Colonic mucosa (tissue), 4 donors: ENCODE measurements around the gene QPCTL. TPM values are rescaled to one million over a fixed set of nuclear protein-coding genes. Genes with fewer than 3 reads are reported as not detected.

Source experiments
- DNase-seq: peaks from one replicate; pipeline ENCODE4 v3.0.0-alpha.2; 2020
- H3K27ac ChIP-seq: fragments of 200-600 bp; one replicate; pipeline ENCODE4 v1.8.0; 2021
- H3K27me3 ChIP-seq: fragments of 200-600 bp; one replicate; pipeline ENCODE4 v1.8.0; 2021
- H3K36me3 ChIP-seq: fragments of 200-600 bp; one replicate; pipeline ENCODE4 v1.8.0; 2021
- H3K4me1 ChIP-seq: fragments of 200-600 bp; one replicate; pipeline ENCODE4 v1.8.0; 2021; ENCODE audit warnings: mild to moderate bottlenecking
- H3K4me3 ChIP-seq: fragments of 200-600 bp; one replicate; pipeline ENCODE4 v1.8.0; 2021
- H3K9ac ChIP-seq, 2 donors: one replicate each; pipeline ENCODE4 v1.7.0; 2013; ENCODE audit warnings: control low read depth in 2 of 2, low read depth in 2 of 2, low read length in 2 of 2
- H3K9me3 ChIP-seq: fragments of 200-600 bp; one replicate; pipeline ENCODE4 v1.8.0; 2021
- intact Hi-C: fragments of 100-400 bp; cut with DNase I; formaldehyde crosslinking; loops from one replicate; pipeline ENCODE4 v1.14.1; 2022
- total RNA-seq, 2 donors: library from RNA; stranded (reverse); fragmentation: NEBNext Ultra II Directional in 1 of 2; extraction: Animal tissue kit (Norgen Biotek cat#: 25700) in 1 of 2; gene quantifications; one replicate each; pipeline ENCODE4 v1.2.1, GENCODE V29; 2021
- TF ChIP-seq, protein P1 (sequence below): fragments of 200-600 bp; IDR thresholded peaks from one replicate; pipeline ENCODE4 v1.8.0; 2022; ENCODE audit warnings: antibody characterized with exemption, mild to moderate bottlenecking
- donor health status: healthy.
- donor health status: DM: no; HTN: no; CAD: no.
- donor health status: DM: no; HTN: no; CAD: no.

The QPCTL gene
- total RNA-seq = 10 to 100 TPM; 10.7 to 11.2 TPM

DNA sequence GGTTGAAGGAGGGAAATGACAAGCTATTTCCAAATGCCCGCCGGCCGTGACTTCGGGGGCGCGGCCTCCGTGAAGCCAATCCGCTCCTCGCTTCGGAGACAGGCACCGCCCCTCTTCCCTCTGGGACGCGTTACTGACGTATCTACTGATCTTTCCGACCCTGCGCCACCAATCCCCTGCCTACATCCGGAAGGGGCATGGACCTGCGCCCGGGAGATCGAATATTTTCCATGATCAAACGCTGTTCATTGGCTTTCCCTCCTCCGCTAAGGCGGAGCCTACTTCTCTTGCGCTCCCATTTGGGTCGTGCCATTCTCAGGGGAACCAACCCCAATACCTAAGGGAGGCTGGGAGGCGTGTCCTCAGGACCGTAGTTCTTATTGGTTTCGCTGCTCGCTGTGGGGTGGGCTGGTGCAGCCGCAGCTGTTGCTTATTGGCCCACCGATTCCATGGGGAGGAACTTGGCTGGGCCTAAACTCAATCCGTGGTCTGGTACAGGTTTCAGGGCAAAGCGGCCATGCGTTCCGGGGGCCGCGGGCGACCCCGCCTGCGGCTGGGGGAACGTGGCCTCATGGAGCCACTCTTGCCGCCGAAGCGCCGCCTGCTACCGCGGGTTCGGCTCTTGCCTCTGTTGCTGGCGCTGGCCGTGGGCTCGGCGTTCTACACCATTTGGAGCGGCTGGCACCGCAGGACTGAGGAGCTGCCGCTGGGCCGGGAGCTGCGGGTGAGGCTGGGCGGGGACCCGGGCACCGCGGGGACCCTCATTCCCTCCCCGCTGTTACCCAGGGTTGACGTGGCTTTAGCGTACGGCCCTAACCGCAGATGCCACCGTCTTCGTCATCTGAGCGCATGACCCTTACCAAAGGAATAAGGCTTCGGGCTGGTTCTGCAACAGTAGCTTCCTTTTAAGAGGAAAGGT is at the start of gene QPCTL:
QPCTL (plus strand) TSS at position 480 of the 919 bp plus-strand sequence; CDS start at position 518, 38 bp downstream.
- H3K4me3 ChIP-seq = peak within 1 kb of the TSS; percentile 97
- peak; percentile 97 for DNase-seq
- peak within 1 kb of the TSS; percentile 93 for H3K27ac ChIP-seq
- no peaks in the 10 kb centered on the region for H3K36me3 ChIP-seq
- intact Hi-C loops = loop anchor here (5.0 kb wide), 1 partner anchor 75 kb away; the partner anchor contains the start of gene SIX5
- H3K9me3 ChIP-seq = no peaks in the 10 kb centered on the region
- H3K27me3 ChIP-seq = no peaks in the 10 kb centered on the region
- TF ChIP-seq, protein P1, sequence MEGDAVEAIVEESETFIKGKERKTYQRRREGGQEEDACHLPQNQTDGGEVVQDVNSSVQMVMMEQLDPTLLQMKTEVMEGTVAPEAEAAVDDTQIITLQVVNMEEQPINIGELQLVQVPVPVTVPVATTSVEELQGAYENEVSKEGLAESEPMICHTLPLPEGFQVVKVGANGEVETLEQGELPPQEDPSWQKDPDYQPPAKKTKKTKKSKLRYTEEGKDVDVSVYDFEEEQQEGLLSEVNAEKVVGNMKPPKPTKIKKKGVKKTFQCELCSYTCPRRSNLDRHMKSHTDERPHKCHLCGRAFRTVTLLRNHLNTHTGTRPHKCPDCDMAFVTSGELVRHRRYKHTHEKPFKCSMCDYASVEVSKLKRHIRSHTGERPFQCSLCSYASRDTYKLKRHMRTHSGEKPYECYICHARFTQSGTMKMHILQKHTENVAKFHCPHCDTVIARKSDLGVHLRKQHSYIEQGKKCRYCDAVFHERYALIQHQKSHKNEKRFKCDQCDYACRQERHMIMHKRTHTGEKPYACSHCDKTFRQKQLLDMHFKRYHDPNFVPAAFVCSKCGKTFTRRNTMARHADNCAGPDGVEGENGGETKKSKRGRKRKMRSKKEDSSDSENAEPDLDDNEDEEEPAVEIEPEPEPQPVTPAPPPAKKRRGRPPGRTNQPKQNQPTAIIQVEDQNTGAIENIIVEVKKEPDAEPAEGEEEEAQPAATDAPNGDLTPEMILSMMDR = no peak
- H3K9ac ChIP-seq = peak within 1 kb of the TSS; percentile 96 to 97
- H3K4me1 ChIP-seq = peaks cover 4% of the 10 kb centered on the region

GRCh38 chr19:45643024-45643926 is 49.2 kb upstream of the QPCTL start:
- peaks cover 18% of the 10 kb centered on the region for H3K27me3 ChIP-seq
- no peaks in the 10 kb centered on the region for H3K36me3 ChIP-seq
- no peak overlapping the region for H3K4me3 ChIP-seq
- DNase-seq = peak; percentile 94
- peak overlapping the region; percentile 67 for H3K27ac ChIP-seq
- H3K9ac ChIP-seq = no peak overlapping the region
- intact Hi-C loops = loop anchor here (2.0 to 10.0 kb wide), 2 partner anchors 36 to 118 kb away; no protein-coding TSS in a partner anchor
- H3K4me1 ChIP-seq = peaks cover 8% of the 10 kb centered on the region
- TF ChIP-seq, protein P1 = peak; percentile 98
- no peaks in the 10 kb centered on the region for H3K9me3 ChIP-seq

GRCh38 chr19:45643927-45644771 is 48.3 kb upstream of the QPCTL start:
- Histone ChIP-seq H3K9ac (peak overlapping the region in 1 of 2 donors; percentile 19), H3K4me3 (no peak overlapping the region), H3K9me3 (no peaks in the 10 kb centered on the region), H3K27me3 (peaks cover 18% of the 10 kb centered on the region), H3K27ac (no peak overlapping the region), H3K36me3 (no peaks in the 10 kb centered on the region), H3K4me1 (peaks cover 7% of the 10 kb centered on the region)
- TF ChIP-seq, protein P1 = no peak
- no peak for DNase-seq
- intact Hi-C loops = loop anchor here (2.0 to 10.0 kb wide), 2 partner anchors 37 to 119 kb away; no protein-coding TSS in a partner anchor

DNA sequence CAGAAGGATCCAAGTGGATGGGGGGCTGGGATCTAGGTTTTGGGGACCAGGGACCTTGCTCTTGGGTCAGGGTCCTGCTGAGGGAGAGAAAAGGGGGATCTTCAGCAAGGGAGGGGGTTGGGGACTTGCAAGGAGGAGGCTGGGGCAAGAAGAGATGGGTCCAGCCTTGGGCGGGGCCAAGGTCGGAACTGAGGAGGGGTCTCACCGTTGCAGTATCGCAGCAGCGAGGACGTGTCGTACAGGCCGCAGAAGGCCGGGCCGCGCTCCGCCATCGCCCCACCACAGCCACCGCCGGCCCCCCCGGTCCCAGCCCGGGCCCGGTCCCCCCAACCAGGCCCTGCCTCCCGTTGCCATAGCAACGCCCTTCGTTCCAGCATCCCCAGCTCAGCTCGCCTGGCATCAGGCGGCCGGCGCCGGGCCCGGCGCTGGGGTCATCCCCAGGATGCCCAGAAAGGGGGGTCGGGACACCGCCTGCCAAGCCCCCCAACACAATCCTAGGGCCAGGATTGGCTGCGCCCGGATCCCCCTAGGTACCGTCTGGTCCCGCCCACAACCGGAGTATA is 47.3 kb upstream of the QPCTL start:
- peaks cover 18% of the 10 kb centered on the region for H3K27me3 ChIP-seq
- peaks cover 7% of the 10 kb centered on the region for H3K4me1 ChIP-seq
- intact Hi-C loops = loop anchor here (10.0 kb wide), 1 partner anchor 120 kb away; no protein-coding TSS in a partner anchor
- TF ChIP-seq, protein P1 = no peak
- DNase-seq = no peak
- no peak overlapping the region for H3K4me3 ChIP-seq
- H3K36me3 ChIP-seq = no peaks in the 10 kb centered on the region
- H3K9ac ChIP-seq = peak overlapping the region in 1 of 2 donors; percentile 19
- no peak overlapping the region for H3K27ac ChIP-seq
- no peaks in the 10 kb centered on the region for H3K9me3 ChIP-seq
